GM19025 (cell line): Measurements from ENCODE around the gene GRIK3.
A peak's percentile ranks its signal among the peaks of the same experiment; 100 is the strongest.

ENCODE experiments used
- ATAC-seq: cut with Tn5 transposase; IDR thresholded peaks from one replicate; pipeline ENCODE4 v1.9.1; 2021; ENCODE audit warnings: mild to moderate bottlenecking, low read depth, moderate library complexity; ENCODE audit not compliant: unreplicated experiment

GRIK3 gene

DNA sequence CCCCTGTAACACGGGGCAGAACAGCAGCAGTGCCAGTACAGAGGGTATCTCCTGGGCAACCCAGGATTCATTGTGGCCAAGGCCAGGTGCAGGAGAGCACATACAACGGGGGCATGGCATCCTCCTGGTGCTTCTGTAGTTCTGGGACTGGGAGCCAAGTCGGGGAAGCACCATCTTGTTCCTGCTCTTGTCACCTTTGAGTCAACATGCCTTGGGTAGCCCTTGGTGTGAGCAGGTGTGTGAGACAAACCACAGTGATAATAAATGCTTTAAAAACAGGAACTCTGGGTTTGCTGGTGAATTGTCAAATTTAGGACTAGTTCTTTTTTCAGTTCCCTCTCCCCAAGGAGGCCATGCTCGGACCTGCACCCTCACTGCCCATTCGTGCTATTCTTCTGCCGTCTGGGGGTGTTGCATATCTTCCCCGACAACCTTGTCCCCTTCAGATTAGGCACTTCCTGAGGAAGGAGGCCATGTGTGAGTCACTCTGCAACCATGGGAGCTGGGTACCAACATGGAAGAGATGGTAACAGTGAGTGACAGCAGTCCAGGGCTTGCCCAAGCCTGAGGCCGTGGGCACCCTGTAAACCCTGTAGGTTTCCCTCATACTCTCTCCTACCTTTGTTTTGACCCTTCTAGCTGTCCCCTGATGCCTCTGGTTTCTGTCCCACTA, 150.2 kb downstream of the GRIK3 start:
- ATAC-seq = peak; percentile 49

DNA sequence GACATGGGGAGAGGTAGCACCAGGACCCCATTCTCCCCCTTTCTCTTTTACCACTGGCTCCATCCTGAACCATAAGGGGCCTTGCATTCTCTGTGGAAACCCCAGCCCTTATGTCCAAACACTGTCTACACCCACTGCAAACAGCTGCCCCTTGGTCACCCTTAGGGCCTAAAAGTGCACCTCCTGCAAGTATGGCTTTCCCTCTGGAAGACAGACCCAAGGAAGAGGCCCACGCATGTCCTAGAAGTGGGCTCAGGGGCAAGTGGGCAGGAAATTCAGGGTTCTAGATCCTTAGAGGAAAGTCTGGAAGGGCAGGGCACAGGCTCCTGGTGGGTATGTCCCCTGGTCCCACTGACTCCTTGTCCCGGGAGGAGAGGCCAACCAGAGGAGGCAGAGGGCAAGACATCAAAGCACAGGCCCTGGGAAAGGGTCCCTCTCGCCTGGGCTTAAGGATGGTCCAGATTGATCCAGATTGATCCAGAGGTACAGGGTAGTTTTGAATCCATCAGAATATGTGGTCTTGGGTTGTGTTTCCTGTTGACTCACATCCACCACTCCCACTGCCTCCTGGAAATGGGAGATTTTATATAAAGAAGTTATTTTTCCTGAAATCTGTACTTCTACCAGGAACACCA, 150.9 kb downstream of the GRIK3 start:
- no peak for ATAC-seq

DNA sequence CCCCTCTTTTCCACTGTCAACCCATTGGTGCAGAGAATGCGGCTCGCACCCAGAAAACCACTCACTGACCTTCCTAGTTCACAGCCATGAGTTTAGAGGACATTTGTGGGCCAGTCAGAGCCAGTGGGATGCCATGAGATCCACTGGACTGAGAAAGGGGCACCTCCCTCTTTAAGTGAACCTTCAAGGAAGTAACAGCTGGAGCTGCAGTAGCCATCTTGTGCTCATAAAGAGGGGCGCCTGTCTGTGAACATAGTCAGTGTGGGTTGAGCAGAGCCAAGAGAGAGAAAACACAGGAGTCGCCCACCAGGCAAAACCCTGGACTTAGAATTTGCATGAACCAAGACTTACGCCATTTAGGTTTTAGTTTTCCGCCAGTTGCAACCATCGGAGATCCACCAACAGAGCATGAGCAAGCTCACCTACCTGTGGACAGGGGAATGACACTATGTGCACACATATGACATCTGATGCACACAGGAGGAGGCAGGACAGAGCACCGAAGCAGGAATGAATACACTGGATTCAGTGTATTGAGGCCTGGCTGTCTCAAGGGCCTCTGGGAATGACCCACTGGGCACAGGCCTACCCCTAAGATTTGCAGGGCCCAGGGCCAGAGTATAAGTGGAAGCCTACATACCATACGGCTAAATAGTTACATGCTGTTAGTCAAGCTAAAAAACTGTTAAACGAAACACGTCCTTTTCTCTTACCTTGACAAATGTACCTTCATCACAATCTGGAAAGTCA, 151.6 kb downstream of the GRIK3 start:
- ATAC-seq = no peak

DNA sequence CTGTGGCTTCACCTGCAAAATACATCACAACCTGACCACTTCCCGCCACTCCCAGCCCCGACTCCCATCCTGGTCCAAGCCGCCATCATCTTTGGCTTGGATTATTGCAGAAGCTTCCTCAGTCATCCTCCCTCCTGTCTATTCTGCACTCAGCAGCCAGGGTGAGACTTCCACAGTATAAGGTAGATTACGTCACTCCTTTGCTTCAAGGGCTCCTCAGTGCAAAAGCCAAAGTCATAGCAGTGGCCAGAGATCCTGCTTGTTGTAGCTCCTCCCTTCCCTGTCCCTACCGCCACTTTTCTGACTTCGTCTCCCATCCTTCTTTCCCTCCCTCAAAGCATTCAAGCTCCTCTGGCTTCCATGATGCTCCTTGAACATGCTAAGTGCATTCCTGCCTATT, 152.8 kb downstream of the GRIK3 start:
- ATAC-seq = no peak

- ATAC-seq = no peak
Observed at GRCh38 chr1:36881068-36881405, 153.3 kb downstream of the GRIK3 start.

DNA sequence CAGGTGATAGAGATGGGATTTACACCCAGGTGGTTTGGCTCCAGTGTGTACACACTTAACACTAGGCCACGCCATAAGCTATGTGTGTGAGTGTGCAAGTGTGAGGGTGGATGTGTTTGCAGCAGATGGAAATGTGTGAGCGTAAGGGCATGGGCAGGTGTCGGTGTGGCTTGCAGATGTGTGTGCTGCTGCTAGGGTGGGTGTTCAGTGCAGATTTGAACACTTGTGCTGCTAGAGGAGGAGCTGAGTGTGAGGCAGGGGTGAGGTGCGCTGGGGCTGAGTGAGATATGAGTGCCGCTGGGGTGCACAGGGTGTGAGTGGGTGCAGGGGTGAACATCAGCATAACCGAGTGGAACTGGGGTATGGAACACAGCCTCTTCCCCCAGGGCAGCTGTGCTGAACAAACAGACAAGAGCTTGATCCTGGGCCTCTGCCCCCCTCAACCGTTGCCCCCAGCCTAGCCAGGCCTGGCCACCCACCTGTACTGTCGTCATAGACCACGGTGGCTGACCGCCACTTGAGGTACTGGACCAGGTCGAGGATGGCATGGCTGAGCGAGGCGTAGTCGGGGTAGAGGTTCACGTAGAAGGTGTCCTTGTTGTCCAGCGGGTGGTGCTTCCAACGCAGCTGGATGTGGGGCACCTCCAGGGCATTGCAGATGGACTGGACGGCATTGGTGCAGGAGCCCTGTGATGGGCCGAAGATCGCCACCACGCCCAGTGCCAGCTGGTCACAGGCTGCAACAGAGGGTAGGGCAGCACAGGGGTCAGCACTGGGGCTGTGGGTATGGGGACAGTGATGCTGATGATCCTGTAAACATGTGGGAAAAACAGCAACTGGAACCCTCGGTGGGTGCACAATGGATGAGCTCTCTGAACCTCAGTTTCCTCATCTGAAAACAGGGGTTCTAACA, 153.9 kb downstream of the GRIK3 start:
- no peak for ATAC-seq

DNA sequence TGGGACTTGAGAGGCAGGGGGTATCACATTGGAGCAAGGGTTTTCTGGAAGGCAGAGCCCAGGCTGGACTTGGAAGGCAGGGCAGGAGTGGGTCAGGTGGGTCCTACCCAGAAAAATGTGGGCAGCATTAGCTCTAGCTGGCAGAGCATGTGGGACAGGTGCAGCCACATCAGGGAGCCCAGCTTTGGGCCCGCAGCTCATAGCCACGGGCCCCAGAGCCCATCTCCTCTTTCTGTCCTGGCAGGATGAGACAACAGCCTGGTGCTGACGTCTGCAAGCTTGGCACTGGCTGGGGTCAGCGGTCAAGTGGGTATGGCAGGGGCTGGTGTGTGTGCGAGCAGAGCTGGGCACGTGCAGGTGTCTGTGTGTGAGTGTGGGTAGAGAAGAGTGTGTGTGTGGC, 154.7 kb downstream of the GRIK3 start:
- no peak for ATAC-seq

GRCh38 chr1:36876990-36877389, 157.3 kb downstream of the GRIK3 start:
- ATAC-seq = no peak

- no peak for ATAC-seq
Observed at GRCh38 chr1:36874271-36875060, 159.8 kb downstream of the GRIK3 start.

- no peak for ATAC-seq
Observed at GRCh38 chr1:36872858-36873257, 161.5 kb downstream of the GRIK3 start.

DNA sequence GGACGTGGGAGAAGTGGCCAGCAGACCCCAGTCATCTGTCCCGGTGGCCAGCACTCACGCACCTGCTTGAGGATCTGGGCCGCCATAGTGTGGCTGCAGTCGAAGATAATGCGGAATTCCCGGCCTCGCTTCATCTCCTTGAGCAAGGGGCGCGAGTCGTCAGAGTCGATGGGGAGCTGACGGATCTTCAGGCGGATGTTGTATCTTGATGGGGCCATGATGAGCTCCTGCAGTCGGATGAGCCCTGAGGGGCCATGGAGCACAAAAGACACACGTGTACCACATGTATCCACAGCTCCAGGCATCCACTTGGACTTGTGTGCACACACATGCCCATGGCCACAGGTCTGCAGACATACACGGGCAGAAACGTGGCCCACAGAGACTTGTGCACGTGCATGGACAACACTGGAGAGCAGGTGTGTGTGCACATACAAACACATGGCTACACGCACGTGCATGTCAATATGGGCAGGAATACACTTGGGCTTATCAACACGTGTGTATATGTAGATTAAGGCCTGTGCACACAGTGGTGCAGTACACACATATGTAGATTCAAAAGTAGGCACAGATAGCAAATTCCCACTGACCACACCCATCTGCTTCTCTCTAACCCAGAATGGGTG, 162.1 kb downstream of the GRIK3 start:
- no peak for ATAC-seq

- no peak for ATAC-seq
Observed at GRCh38 chr1:36871146-36871971, 163.0 kb downstream of the GRIK3 start.

- ATAC-seq = no peak
Observed at GRCh38 chr1:36869826-36870225, 164.5 kb downstream of the GRIK3 start.

DNA sequence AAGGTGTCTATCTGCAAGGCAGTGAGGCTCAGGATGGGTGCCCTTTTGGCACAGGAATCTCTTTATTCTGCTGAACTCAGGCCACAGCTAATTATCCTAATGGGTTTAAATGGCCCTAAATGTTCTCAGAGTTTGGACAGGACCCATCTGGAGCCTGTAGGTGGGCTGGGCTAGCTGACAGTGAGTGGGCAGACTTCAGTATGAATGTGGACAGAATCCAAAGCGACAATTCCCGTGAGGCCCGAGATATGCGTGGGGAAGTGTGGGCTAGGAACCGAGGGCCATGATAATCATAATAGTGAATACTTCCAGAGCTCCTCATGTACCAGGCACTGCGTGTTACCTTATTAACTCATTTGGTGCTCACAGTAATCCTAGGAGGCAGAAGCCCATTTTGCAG, 165.3 kb downstream of the GRIK3 start:
- no peak for ATAC-seq

GRCh38 chr1:36867575-36867974, 166.7 kb downstream of the GRIK3 start:
- ATAC-seq = no peak

DNA sequence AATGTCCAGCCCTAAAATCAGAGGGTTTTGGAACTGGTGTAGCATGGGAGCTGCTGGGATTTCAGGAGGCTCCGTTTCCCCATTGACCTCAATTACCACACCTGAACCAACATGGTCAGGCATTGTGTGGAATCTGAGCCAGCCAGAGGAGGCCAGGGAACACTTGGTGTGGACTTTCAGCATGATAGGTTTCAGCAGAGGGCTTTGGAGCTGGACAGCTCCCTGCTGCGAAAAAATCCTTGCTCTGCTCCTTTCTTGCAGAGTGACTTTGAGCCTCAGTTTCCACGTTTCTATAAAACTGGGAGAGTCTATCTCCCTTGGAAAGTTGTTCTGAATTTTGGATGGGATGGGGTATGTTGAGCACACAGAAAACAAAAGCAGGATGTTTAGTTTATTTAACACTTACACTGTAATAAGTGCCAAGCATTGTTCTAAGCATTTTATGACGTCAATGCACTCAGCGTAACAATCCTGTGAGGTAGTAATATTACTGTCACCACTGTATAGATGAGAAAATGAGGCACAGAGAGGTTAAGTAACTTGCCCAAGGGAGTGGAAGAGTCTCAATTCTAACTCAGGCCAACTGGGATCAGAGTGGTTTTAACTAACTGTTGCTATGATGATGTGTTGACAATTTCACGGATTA, 168.0 kb downstream of the GRIK3 start:
- ATAC-seq = no peak

GRCh38 chr1:36865602-36865900, 168.8 kb downstream of the GRIK3 start:
- ATAC-seq = no peak

DNA sequence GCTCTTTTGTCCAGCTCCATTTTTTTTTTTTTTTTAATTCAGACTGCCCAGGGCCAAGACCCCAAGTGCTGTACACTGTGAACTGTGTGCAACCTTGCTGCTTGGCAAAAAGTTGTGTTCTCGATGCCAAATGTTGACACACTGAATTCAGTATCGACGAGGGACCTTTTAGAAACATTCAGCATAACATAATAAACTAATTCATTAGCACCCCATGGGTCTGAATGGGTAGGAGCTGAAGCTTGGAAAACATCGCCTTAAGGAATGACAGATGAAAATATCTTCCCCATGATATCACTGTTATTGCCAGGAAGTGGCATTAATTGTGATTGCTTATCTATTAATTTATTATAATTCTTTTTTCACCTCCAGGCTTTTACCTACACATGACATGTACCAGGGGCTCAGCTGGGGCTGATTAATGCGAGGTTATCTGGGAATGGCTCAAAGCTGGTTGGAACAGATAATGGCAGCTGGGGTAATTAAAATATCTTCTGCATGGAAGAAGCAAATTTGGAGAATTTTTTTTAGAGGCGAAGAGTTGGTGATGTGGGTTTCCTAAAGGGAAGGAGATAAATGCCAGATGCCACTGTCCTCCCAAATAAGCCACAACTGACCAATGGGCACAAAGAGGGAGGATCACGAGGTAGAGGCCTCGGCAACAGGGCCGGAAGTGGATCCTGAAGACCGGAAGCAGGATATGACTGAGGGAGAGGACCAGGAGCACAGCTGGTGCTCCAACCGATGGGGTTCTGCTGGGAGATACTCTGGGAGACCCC, 169.3 kb downstream of the GRIK3 start:
- no peak for ATAC-seq
